A673 (cell line): ENCODE measurements around the gene ZFP37. TPM values are rescaled to one million over a fixed set of nuclear protein-coding genes. Genes with fewer than 3 reads are reported as not detected.

Experiments used
- BruUV-seq: library from RNA; stranded (reverse); fragments of 400-500 nt; replicated peaks from 2 replicates; lab custom pipeline; 2021; lab: Mats Ljungman, UMichigan
- CTCF ChIA-PET: fragments of 300-600 bp; sonication (Branson Sonifier 250); formaldehyde crosslinking; loops from one replicate; lab custom pipeline; 2022; ENCODE audit warnings: antibody characterized with exemption; lab: Charles Lee
- POLR2A ChIA-PET: fragments of 300-600 bp; sonication (Branson Sonifier 250); formaldehyde crosslinking; loops from one replicate; lab custom pipeline; 2022; ENCODE audit warnings: antibody characterized with exemption; ENCODE audit not compliant: low non-redundant PET; lab: Charles Lee
- DNase-seq: peaks from one replicate; pipeline ENCODE4 v3.0.0-alpha.2; 2015; ENCODE audit warnings: low spot score
- H3K27ac ChIP-seq: fragments of 200-600 bp; sonication (generic); 2 replicates; pipeline ENCODE4 v1.5.1; 2016; ENCODE audit warnings: mixed run types, low read depth, mild to moderate bottlenecking, mixed read lengths, antibody characterized with exemption, low read length; ENCODE audit not compliant: poor library complexity, severe bottlenecking
- H3K27me3 ChIP-seq: fragments of 200-600 bp; sonication (generic); replicated peaks from 2 replicates; pipeline ENCODE4 v1.6.1; 2017; ENCODE audit warnings: mixed run types, low read depth, mild to moderate bottlenecking, mixed read lengths, antibody characterized with exemption, low read length; ENCODE audit not compliant: insufficient read depth, poor library complexity
- H3K36me3 ChIP-seq: fragments of 200-600 bp; sonication (generic); 2 replicates; pipeline ENCODE4 v1.6.1; 2016; ENCODE audit warnings: mixed run types, mild to moderate bottlenecking, mixed read lengths, antibody characterized with exemption, low read length; ENCODE audit not compliant: insufficient read depth, poor library complexity, severe bottlenecking
- H3K4me1 ChIP-seq: fragments of 200-600 bp; sonication (generic); 2 replicates; pipeline ENCODE4 v1.6.1; 2017; ENCODE audit warnings: mixed run types, mild to moderate bottlenecking, mixed read lengths, antibody characterized with exemption, low read length; ENCODE audit not compliant: insufficient read depth, poor library complexity, severe bottlenecking
- H3K4me3 ChIP-seq: fragments of 200-600 bp; sonication (generic); 2 replicates; pipeline ENCODE4 v1.5.1; 2016; ENCODE audit warnings: low read depth, mixed run types, mild to moderate bottlenecking, mixed read lengths, low read length; ENCODE audit not compliant: poor library complexity, severe bottlenecking
- H3K9me3 ChIP-seq: fragments of 200-600 bp; sonication (generic); 2 replicates; pipeline ENCODE4 v1.6.1; 2016; ENCODE audit warnings: mixed run types, low read depth, mild to moderate bottlenecking, mixed read lengths, antibody characterized with exemption, low read length; ENCODE audit not compliant: poor library complexity, severe bottlenecking
- CTCF ChIP-seq: fragments of 300-800, 200-600 bp; sonication (generic); conservative IDR thresholded peaks from 2 replicates; pipeline ENCODE4 v1.5.1; 2017; ENCODE audit warnings: low read depth, mild to moderate bottlenecking, antibody characterized with exemption, low read length, moderate library complexity, mixed read lengths
- EZH2 ChIP-seq: fragments of 200-600 bp; sonication (generic); IDR thresholded peaks from 2 replicates; pipeline ENCODE4 v1.6.1; 2017; ENCODE audit warnings: borderline replicate concordance, low read depth, mild to moderate bottlenecking, mixed read lengths, antibody characterized with exemption, low read length; ENCODE audit not compliant: poor library complexity, severe bottlenecking
- intact Hi-C: fragments of 100-400 bp; cut with micrococcal nuclease; formaldehyde crosslinking; loops from one replicate; pipeline ENCODE4 v1.10.0; 2022; ENCODE audit not compliant: unreplicated experiment
- total RNA-seq: library from RNA; stranded (reverse); gene quantifications from 2 replicates; pipeline ENCODE4 v1.2.3, GENCODE V29; 2021

ZFP37 gene
- total RNA-seq, 1 experiment from 2014 or later, result 5.4 TPM

- DNase-seq, result no peak
- no peak for TF ChIP-seq CTCF
- no peak for TF ChIP-seq EZH2
- BruUV-seq, result no TSS peak
- intact Hi-C loops, result no loop called here
- no peak overlapping the region for H3K27ac ChIP-seq
- no peak overlapping the region for H3K4me3 ChIP-seq
- peaks cover 14% of the 10 kb centered on the region for H3K9me3 ChIP-seq
- no peaks in the 10 kb centered on the region for H3K4me1 ChIP-seq
- H3K36me3 ChIP-seq, result no peaks in the 10 kb centered on the region
- POLR2A ChIA-PET, result no interaction called here
- no peaks in the 10 kb centered on the region for H3K27me3 ChIP-seq
- CTCF ChIA-PET, result no interaction called here
These were observed 50.7 kb downstream of the ZFP37 start for GRCh38 chr9:113005777-113006176.

GRCh38 chr9:112997236-112997941, 59.1 kb downstream of the ZFP37 start:
- peak; percentile 2 for DNase-seq
- no peaks in the 10 kb centered on the region for H3K4me1 ChIP-seq
- TSS peak; percentile 19 for BruUV-seq
- no peaks in the 10 kb centered on the region for H3K27me3 ChIP-seq
- TF ChIP-seq CTCF (no peak), EZH2 (no peak)
- peaks cover 6% of the 10 kb centered on the region for H3K36me3 ChIP-seq
- H3K4me3 ChIP-seq, result no peak overlapping the region
- H3K9me3 ChIP-seq, result peaks cover 73% of the 10 kb centered on the region
- POLR2A ChIA-PET, result no interaction called here
- CTCF ChIA-PET, result no interaction called here
- H3K27ac ChIP-seq, result no peak overlapping the region
- intact Hi-C loops, result no loop called here

Other genes with a start within 250 kb of the ZFP37 start
- gene SLC46A2, start 165.8 kb downstream of the ZFP37 start, total RNA-seq, result not detected in 2 replicates
- gene ZNF883, start 44.5 kb downstream of the ZFP37 start, total RNA-seq, result 3.9 and 4.0 TPM in 2 replicates
- 2.8 and 3.4 TPM in 2 replicates for gene SLC31A2, start 94.3 kb upstream of the ZFP37 start, total RNA-seq
- gene FKBP15, start 164.6 kb upstream of the ZFP37 start, total RNA-seq, result 22.0 and 23.5 TPM in 2 replicates
- 31.9 and 32.7 TPM in 2 replicates for gene SLC31A1, start 164.8 kb upstream of the ZFP37 start, total RNA-seq
- gene CDC26, start 218.8 kb upstream of the ZFP37 start, total RNA-seq, result 17.9 and 25.4 TPM in 2 replicates
- gene PRPF4, start 218.9 kb upstream of the ZFP37 start, total RNA-seq, result 54.4 and 59.8 TPM in 2 replicates
- not detected in 2 replicates for gene RNF183, start 246.7 kb upstream of the ZFP37 start, total RNA-seq